Measurements from ENCODE around the gene CAMK2G.
"Not testable (repeated sequence)": the region's sequence is repeated elsewhere in the genome, so short reads cannot be mapped to it uniquely, and the experiment has no call there.

Gene CAMK2G

DNA sequence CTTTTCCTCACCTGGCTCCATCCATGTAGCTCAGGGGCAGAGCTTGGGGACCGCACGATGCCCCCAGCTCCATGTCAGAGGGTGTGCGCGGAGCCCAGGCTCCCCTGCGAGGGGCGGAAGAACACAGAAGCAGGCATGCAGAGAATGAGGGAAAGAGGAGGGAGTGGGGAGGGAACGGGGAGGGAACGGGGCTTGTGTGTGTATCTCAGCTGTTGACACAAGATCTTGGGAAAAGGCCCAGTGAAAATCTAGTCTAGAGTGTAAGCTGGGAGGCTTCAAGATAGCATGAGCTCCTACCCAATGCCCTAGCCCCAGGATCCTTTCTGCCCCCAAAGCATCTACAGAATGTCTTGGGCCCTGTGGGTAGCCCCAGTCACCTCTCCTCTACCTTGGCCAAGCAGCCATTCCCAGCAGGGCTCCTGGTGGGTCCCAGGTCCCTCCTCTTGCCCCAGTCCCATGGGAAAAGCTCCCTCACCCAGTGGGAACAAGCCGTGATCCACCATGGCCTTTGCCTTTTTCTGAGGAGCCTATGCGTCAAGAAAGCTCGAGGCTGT is 37.9 kb downstream of the CAMK2G start:
- no peak for DNase-seq

DNA sequence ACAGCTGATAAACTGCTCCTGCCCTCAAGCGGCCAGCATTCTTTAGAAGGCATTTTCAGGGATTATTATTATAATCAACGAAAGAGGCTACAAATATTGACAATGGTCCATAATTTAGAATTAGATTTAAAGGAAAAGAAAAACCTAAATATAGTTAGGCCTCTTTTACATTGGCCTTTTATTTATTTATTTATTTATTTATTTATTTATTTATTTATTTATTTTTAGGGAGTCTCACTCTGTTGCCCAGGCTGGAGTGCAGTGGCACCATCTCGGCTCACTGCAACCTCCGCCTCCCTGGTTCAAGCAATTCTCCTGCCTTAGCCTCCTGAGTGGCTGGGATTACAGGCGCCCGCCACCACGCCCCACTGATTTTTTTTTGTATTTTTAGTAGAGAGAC is 45.3 kb downstream of the CAMK2G start:
- not testable (repeated sequence) for DNase-seq

DNA sequence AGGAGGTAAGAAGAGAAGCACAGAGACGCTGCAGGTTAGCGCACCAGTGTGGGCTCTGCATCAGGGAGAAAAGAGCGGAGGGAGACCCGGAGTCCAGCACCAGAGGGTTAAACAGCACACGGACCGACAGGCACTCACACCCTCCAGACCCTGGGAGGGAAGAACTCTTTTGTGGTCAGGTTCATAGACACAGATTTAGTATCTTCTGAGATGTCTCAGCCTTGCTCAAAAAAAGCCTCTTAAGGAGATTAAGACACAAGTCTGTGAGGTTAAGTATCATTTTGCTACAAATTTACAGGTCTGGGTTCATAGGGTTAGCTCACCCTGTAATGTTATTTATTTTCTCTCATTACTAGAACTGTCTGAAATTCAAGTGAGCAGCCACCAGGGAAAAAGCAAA is 46.2 kb downstream of the CAMK2G start:
- no peak for DNase-seq

DNA sequence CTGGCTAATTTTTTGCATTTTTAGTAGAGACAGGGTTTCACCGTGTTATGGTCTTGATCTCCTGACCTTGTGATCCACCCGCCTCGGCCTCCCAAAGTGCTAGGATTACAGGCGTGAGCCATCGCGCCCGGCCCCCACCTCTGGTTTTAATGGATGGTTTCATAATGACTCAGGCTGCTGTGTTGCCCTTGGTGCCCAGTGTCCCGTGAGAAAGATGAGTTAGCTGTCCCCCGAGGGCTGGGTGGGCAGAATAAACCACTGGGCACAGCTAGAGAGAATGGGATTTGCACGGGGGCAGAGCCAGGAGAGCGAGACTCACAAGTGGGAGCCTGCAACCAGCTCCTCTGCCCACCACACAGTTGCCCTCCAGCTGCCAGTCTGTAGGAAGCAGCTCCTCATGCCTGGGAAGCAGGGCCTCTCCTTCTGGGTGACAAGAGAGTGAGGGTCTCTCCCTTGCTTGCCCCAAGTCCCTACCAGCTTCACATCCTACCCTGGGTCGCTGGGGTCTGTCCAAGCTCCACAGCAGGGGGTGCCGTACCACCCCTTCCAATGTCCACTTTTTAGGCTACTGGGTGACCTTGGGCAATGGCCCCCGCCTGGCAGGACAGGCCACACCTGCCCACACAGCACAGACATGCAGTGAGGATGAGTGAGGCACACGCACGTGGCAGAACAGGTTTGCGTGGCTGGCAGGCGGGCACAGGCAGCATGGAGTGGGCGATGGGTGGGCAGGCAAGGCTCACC is 46.8 kb downstream of the CAMK2G start:
- DNase-seq, result no peak

DNA sequence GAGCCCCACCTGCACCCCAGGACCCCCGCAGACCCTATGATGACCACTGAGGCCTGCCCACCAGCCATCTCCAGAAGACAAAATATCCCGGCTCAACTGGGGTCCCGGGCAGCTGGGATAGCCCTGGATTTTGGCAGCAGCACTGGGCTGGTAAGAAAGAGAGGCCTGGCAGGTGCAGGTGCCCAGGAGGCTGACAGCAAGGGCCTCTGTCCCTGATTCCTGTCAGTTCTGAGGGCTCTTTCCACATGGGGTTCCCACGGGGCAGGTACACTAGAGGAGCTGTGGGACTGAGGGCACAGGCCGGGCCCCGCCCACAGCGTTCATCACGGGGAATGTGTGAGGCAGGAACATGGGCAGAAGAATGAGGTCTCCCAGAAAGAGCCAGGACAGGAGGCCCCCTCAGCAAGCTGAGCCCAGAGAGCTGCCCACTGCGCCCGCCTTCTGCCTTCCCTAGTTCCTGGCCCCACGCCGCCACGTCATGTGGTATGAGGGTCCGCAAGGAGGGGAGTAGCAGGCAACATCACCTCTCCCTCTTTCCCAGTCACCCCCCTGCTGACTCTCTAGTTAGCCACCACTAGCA is 50.1 kb downstream of the CAMK2G start:
- no peak for DNase-seq

DNA sequence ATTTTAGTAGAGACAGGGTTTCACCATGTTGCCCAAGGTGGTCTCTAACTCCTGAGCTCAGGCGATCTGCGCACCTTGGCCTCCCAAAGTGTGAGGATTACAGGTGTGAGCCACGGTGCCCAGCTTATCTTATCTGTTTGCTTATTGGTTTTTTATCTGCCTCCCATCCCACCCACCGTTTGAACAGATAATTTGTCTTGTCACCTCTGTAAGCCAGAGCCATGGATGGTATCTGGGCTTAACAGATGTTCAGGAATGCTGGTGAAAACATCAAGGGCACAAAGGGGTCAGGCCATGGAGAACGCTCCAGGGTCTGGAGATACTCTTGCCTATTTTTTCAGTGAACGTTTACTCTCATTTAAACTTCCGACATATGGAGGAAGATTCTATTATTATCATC is 51.0 kb downstream of the CAMK2G start:
- no peak for DNase-seq

DNA sequence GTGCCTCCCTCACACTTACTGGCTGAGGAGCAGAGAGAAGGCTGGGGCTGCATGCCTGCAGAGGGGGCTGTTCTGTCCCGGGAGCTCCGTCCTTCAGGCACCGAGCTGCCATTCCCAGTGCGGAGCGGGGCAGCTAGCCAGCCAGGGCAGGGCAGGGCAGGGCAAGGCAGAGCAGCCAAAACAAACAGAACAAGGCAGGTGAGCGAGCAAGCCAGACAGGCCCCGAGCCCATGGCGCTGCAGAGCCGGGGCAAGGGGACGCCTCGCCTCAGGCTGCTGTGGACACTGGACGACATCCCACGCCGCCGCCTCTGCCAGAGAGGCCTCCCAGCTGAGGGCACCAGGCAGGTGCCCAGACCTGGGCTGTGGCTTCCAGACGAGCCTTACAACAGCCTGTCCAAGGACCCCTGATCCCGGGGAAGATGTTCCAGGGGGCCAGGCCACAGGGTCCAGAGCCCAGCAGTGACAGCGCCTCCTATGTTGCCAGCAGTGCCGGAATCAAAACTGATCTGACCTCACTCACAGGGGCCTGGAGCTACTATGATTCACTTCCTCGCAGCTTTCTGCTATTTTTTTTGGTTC is 54.8 kb downstream of the CAMK2G start:
- no peak for DNase-seq

DNA sequence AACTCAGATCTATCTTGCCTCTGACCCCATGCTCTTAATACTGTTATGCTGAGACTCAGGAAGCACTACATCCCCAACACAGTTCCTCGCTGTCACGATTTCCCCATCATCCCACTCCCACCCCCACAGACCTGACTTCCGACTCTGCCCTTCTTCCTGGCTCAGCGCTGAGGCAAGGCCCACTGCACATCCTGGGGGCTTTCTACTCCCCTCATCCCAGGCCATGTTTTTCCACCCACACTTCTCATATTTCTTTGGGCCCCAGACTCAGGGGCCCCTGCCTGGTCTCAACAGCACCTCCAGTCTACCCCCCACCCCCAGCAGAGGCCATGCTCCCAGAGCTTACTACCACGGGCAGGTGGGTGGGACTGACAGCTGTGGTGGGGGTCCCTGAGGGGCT is 55.3 kb downstream of the CAMK2G start:
- no peak for DNase-seq

DNA sequence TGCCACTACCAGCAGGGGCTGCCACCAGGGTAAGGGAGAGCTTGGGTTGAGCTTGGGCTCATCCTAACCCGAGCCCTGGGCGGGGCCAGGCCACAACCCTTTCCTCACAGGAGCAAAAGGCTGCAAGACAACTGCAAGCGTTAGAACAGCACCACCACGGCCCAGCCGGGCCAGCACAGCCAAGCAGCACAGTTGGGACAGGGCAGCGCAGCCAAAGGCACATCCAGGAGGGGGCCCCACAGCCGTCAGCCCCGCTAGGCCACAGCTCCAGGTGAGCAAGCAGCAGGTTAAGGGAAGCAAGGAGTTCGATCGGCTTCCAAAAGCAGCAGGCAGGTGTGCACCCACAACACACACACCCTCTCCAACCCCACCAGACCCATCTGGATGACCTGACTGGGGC is 56.0 kb downstream of the CAMK2G start:
- DNase-seq, result no peak

DNA sequence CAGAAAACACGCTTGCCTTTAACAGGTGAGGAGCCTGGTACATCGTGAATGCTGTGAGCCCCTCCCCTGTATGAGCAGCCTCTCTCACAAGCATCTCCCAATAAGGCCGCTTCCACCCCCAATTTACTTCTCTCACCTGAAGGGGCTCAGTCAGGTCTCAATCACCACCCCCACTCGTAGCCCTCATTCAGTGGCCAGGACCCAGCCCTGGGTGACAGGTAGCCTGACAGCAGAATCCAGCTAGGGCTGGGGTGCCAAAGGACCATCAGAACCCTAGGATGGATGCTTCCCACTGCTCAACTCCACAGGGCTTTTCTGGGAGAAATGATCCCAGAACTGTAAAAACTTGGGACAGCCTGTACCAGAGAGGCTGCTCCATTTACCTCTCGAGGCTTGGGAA is 56.5 kb downstream of the CAMK2G start:
- DNase-seq, result no peak

DNA sequence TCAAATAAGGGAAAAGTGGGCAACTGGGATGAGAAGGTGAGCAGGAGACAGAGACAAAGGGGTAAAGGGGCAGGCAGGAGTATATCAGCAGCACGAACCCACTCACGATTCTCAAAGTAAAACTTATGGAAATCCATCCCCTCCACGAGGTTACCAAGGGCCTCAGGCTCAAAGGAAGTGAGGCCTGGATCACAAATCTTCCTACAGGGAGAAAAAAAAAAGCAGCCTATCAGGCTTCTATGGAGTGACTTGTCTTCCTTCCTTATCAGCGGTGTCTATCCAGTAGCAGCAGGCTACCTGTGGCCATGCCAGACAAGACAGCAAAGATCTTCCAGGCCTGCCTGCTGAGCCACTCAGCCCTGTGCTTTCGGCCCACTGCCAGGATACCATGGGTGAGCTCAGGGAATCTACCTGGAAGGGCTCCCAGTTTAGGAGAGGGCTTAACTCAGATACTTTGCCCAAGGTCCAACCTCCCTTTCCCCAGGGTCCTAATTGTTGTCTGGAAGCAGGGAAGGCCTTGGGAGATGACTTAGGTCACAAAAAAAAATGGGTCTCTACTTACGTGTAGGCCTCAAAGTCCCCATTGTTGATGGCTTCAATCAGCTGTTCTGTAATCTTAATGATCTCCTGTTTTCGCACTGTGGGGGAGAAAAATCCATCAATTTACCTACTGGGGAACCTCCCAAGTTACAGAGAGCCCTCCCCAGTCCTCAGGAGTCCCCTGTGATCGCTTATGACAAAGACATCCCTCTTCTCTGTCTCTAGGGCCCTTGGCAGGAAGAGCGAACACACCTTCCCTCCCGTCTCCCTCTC is 57.2 kb downstream of the CAMK2G start:
- no peak for DNase-seq

DNA sequence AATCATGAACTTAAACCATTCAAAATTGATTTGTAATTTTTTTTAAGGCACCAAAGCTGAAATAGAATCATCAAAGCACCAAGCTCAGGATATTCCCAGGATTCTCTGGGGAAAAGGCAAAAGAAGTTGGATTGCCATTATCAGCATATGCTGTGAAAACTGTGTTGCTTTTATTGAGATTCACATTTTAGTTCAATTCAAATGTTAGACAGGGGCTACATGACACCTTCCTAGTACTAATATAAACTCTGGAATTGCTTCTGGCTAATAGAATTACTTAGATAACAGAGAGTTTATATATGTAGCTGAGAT is 58.7 kb downstream of the CAMK2G start:
- DNase-seq, result no peak

DNA sequence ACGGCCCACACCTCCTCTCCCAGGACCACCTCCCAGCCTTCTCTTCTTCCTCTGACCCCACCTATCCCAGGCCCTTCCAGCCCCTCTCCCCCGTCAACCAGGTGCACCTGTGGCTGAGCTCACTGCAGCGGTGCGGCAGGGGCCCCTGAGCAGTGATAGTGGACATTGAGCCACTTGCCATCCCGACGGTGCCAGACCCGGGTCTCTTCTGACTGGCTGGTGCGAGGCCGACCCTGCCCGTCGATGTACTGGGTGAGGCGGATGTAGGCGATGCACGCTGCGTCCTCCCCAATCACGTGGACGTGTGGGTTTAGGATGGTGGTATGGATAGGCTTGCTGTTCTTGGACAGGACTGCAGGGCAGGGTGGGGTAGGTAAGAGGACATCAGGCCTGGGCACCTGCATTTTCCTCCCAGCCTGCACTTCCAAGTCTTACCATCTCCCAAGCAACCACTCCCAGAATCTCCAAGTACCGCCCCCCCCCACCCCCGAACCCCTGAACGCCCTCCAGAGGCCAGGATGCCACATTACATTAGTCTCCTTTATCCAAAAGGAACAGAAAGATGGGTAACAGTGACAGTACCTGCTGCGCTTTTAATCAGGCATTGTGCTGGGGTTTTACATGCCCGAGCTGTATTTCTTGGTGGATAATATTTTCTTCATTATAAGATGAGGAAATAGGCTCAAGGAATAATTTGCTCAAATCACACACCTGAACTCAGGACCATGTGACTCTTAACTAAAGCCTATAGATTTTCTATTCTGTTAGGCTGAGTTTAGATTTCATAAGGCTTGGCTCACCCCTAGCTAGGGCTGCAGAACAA is 59.2 kb downstream of the CAMK2G start:
- DNase-seq, result no peak

DNA sequence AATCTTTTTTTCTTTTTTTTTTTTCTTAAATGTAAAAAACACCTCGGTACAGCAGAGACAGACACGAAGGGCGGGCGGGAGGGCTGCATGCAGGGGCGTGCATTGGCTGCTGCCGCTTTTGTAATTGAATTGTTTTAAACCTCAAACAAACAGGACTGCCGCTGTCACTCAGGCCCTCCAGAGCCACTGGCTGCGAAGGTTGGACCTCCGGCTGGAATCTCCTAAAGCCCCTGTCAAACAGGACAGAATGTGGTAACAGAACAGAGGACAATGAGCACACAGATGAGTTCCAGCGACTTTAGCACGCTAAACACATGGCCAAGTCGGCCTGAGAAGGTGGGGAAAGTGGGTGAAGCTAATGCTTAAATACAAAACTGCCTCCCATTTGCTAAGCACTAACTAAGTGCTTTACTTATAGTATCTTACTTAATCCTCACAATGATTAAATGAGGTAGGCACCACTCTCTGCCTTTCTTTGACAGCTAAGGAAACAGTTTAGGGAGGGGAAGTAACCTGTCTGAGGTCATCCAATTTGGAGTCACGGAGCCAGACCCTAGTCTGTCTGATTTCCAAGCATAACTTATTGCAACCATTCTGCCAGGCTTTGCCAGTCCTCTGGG is 60.0 kb downstream of the CAMK2G start:
- no peak for DNase-seq

DNA sequence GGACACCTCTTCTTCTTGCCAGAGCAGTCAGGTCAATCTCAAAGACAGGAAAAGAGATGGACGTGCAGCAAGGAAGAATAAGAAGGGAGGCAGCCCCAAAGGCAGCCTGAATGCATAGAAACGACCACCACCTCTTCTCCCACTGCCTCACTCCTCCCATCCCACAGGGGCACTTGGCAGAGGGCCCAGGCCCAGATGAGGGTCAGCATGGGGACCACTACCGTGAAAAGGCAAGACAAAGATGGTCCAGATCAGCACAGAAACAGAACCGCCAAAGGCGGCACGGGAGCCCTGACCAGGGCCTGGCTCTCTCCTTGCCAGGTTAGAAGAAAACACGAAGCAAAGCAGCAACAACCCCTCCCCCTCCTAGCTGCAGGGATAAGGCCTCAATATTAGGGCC is 61.0 kb downstream of the CAMK2G start:
- no peak for DNase-seq

DNA sequence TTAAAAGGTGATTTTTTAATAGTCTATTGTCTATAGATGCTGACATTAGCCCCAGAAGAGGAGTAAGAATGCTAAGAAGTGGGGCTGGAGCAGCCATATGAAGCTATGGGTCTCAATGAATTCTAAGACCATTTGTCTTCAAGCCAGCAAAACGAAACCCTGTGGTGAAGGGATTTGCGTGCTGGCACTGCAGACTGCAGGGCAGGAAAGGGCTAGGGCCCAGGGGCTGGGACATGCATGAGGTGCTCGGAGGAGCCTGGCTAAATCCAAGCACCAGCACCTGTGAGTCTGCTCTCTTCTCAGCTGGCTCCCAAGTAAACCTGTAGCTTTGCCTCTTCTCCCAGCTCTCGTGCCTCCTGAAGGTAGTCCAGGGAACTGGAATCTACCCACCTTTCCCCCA is 61.7 kb downstream of the CAMK2G start:
- DNase-seq, result no peak

DNA sequence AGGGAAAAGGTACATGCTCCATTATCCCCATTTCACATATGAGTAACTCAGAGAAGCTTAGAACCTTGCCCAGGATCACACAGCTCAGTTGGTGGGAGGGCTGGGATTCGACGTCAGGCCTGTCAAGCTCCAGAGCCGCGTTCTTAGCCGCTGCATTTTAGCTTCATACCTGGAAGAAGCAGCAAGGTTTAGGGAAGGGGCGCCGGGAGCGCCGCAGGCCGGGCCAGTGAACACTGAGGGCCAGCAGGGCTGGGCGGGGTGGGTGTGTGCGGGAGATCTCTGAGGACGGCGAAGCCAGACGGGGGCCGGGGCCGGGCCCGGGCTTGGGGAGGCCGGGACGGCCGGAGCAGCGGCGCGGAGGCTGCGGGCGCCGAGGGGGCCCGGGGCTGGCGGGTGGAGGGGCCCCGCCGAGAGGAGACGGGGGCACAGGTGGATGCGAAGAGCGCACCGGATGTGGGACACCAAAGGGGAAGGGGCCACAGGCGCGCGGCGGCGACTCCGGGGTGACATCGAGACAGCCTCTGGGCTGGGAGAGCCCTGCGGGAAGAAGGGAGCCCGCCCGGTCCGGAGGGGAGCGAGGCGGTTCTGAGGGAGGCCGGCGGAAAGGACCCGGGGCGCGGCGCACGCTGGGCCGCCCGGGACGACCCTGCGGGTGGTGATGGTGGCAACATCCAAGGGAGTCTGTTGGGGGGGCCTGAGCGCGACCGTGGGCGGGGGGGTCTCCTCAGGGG is 63.5 kb downstream of the CAMK2G start:
- no peak for DNase-seq

DNA sequence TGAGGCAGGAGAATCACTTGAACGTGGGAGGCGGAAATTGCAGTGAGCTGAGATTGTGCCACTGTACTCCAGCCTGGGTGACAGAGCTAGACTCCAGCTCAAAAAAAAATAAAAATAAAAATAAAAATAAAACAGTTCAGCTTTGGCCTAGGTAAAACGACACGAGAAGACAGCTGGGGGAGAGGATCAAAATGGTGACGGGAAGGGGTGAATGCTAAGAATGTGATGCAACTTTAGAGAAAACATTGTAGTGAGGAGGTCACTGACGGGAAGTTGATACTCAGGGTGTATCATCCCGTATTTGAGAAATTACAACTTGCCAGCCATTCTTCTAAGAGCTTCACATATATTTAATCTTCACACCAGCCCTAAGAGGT is 64.0 kb downstream of the CAMK2G start:
- DNase-seq, result no peak

DNA sequence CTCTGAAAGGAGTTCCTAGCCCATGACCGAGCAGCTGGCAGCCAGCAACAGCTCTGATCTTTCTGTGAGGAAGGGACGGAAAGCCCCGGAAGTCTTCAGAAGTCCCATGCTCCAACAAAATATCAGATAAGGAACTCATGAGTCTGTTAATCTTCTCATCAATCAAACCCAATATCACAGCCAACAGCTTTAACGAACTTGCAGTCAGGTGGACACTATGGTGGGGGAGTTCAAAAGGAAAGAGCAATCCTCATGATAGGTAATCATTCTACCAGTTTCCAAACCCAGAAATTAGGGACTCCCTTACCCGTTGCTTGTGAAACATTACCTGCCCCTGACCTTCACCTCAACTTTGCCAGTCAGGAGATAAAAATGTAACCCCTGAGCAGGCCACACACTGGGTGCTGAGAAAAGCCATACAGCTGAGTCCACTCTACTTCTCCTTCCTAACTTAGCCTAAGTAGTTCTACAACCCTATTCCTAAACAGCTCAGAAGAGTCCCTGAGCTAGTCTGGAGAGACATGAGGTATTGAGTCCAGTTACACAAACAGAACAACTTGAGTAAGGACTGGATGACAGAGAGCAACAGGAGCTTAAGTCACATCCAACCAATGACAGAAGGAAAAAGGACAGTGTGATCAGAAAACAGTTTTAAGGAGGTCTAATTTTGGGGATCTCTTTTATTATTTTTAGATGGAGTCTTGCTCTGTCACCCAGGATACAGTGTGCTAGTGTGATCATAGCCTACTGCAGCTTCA is 65.1 kb downstream of the CAMK2G start:
- no peak for DNase-seq

DNA sequence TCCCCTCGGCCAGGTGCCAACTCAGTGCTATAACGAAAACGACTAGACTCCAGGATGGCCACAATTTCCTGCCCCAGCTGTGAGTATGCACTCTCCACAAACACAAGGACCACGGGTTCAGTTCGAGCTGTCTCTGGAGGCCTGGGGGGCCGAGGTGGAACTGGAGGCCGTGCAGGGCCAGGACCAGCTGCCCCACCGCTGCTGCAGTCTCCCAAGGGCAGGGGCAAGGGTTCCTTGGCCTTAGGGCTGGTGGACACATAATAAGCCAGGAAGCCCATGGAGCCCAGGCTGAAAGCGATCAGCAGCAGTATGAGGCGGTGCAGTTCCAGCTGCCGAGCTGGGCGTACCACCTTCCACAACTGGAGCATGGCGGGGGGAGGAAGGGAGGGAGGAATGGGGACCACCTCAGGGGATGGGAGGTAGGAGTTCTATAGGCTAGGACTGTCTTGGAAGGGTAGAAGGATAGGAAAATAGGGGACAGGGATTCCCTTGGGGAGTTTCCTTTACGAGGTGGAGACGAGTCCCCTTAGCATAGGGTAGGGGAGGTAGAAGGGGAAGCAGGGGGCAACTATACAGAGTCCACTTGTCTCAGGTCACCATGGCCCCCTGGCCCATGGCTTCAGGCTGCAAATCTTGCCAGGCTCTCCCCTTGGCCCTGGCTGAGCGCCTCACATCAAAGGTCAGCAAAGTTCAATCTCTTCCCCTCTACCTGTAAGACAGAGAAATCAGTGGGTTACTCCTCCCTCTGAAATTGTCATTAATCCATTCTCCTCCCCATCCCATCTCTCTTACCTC is 66.1 kb downstream of the CAMK2G start:
- DNase-seq, result no peak

All from DMS79 (cell line).